T-helper 22 cell (primary cell): ENCODE results near the gene CRADD.

Source experiments
- DNase-seq: peaks from one replicate; pipeline ENCODE4 v3.0.0-alpha.2; 2020; ENCODE audit warnings: low read depth

Gene CRADD

GRCh38 chr12:93808169-93808899 is 131.2 kb downstream of the CRADD start:
- DNase-seq, result no peak

- DNase-seq, result no peak
These were observed 135.5 kb downstream of the CRADD start for GRCh38 chr12:93812626-93813025.

- no peak for DNase-seq
These were observed 136.0 kb downstream of the CRADD start for GRCh38 chr12:93813186-93813585.

DNA sequence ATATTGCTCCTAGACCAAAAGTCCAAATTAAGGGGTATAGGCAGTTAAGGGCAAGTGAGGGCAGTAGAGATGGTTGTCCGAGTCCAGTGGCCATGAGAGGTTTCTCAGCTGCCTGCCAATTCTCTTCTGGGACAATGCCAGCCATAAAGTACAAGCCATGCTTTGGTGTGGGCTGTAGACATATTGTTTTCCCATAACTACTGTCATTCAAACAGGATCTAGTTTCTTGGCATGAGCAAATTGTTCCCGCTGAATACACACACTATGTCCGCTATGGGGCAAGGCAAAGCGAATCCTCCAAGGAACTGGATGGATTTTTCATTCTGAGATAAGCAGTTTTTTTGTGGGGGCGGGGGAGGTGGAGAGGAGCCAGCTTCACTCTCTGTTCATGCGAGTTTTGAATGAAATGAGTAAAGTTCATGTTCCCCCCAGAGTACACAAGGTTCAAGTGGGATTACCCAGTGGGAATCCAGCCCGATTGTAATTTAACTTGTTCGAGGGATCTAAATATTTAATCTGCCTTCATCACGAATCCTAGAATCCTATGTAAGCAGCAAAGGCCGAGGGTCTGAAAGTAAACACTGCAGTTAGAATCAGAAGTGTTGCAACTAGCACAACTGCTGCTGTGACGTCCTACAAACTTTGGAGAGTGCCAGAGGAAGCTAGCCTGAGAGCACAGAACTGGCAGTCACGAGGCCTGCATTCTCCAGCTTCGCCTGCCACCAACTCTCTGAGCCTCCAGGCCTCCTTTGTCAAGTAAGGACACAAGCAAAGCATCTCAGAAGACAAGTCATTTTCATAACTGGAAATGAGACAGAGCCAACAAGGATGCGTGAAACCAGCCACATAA is 137.0 kb downstream of the CRADD start:
- DNase-seq, result no peak

DNA sequence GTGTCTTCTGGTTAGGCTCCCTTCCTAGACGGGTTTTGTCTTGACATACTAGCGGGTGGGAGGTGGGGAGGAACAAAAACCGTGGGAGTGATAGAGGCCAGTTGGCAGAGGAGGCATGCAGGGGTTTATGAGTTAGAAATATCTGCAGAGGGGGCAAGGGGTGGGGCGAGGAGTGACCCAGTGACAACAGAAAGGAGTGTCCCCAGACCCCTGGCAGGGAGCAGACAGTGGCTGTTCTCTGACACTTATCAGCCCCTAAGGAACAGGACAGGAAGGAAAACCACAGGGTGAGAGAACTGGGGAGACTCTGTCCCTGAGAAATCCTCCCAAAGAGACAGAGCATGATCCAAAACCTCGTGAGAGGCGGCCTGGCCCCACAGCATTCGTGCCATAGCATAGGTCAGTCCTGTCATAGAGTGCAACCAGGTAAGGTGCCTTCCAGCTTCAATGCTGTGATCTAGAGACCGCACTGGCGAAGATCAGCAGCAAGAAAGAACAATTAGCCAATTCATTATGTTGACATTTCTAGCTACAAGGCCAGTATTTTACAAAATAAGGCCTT is 141.4 kb downstream of the CRADD start:
- DNase-seq, result no peak

- no peak for DNase-seq
These were observed 141.9 kb downstream of the CRADD start for GRCh38 chr12:93819050-93819491.

GRCh38 chr12:93823616-93824391 is 146.6 kb downstream of the CRADD start:
- no peak for DNase-seq

DNA sequence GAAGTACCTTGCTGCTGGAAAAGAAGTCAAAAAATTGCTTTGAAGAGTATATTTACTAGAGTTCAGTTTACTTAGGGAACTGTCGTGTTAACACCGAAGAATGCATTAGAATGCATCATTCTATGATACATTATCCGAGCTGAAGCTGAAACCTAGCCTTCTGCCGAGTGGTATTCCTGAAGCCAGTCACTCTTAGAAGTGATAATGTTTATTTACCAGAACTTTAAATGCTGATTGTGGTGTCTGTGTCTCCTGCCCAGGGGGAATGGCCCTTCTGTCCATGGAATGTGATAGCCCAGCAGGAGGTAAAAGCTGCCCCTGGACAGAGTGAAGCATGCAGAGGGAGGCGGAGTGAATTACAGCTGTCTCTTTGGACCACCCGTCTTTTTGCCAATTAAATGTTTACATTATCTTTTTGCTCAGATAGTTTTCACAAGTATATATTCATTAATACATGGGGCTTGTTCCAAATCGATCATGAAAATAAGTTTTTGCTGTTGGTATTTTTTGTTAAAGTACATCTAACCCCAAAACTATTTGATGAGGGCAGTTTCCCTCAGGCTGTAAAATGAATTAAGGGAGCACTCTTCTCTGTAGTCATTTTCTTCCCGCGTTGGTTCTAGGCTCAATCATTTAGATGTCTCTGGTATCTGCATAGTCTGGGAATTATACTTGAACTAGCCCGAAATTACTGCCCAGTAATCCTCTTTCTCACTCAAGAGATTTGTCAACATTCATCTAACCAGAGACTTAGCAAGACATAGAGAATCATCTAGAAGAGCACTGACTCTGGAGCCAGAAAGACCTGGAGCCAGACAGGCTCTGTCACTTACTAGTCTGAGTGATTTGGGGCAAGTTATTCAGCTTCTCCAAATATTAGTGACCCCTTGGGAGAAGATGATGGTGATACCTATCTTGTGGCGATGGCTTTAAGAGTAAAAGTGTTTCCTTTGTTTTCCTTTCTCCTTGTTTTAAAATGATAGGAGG is 147.6 kb downstream of the CRADD start:
- DNase-seq, result no peak

DNA sequence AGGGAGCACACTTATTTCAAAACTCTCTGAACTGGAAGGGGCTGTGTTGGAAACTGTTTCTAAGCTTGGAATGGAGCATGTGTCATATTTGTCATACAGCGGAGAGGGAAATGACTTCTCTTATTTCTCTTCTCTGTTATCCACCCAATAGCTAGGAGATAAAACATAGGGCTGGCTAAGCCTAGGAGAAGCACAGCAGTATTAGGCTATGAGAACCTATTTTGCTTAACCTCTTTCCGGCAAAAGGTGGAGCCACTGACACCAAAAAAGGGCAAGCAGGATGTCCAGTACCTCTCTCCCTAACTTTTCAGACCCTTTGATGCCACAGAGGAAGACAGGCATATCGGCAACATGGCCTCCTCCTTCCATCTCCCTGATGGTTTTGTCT is 148.3 kb downstream of the CRADD start:
- DNase-seq, result no peak

DNA sequence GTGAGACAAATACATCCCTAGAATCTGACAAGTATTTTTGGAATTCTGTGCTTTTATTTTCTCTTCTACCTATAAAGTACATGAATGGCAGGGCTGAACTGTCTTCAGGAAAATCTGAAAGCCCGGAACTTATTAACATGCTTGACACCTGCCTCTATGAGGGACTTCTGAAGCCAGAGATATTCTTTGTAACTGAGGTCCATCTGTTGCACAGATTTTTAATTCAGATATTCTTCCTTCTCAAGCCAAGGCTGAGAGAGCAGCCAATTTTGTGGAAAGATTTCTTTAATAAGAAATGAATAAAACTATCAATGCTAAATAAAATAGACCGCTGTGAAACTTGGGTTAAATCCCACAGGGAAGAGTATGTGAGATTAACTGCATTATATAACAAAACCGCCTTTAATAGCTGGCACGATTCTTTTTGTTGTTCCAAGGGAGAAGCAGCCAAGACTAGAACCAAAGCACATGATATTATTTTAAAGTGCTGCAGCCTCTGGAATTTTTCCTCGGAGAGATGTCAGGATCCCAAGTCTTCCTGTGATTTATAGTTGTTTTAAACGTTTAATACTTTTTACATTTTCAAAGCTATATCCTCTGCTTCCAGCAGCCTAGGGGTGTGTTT is 148.9 kb downstream of the CRADD start:
- DNase-seq, result no peak

- DNase-seq, result no peak
These were observed 150.0 kb downstream of the CRADD start for GRCh38 chr12:93827179-93827578.

GRCh38 chr12:93827669-93828068 is 150.5 kb downstream of the CRADD start:
- DNase-seq, result no peak

- DNase-seq, result no peak
These were observed 151.8 kb downstream of the CRADD start for GRCh38 chr12:93829016-93829415.

- no peak for DNase-seq
These were observed 154.2 kb downstream of the CRADD start for GRCh38 chr12:93831374-93831773.

DNA sequence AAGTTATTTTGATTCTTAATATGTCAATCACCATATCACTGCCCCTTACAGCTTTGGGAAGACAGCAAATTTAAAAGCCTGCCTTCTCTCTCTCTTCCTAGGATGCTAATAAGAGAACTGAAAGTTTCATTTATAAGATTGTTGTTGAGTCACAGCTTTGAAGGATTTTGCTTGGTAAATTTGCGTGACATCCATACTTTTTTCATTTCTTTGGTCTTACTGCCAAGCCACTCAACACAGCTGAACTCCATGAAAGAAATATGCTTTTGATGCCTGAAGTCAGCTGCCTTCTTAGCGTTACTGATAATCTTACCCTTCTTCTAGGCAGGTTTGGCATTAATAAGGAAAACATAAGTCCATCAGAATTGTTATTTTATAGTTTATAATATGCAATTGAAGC is 155.0 kb downstream of the CRADD start:
- no peak for DNase-seq

- no peak for DNase-seq
These were observed 156.8 kb downstream of the CRADD start for GRCh38 chr12:93833946-93834345.

DNA sequence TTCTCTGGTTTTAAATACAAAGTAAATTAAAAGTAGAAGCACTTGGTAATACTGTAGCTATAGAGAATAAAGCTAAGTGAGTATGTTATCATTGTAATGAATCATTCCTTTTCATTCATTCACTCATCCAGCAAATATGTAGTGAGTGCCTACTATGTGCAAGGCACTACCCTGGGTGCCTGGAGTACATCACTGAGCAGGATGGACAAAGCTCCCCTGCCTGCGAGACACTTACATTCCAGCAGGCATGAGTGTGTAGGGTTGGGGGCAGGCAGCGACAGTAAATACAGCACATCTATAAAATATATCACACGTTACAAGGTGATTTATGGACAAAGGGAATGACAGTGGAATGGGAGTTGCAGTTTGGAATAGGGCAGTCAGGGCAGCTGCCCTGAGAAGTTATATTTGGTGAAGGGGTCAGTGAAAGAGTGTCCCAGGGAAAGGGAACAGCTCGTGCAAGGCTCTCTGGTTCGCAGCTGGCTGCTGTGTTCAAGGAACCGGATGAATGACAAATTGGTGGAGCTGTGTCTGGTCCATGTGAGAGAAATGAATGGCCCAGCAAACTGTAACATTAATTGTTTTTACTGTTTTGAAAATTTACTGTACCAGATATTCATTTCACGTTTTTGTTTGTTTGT is 159.6 kb downstream of the CRADD start:
- DNase-seq, result no peak

DNA sequence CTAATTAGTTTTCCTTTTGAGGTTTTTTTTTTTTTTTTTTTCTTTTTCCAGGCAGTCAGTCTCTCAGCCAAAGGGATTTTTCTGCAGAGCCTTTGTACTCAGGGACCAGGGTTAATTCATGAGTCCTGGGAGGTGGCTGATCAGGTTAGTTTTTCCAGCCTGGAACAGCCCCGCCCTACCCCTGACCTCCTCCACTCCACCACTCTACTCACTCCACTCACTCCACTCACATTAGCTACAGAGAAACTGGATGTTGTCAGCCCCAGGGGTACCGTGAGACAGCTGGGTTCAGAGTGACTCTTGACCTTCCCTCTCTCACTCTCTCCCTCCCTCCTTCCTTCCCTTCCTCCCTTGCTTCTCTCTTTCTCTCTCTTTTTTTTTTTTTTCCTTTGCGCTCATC is 161.0 kb downstream of the CRADD start:
- DNase-seq, result no peak

DNA sequence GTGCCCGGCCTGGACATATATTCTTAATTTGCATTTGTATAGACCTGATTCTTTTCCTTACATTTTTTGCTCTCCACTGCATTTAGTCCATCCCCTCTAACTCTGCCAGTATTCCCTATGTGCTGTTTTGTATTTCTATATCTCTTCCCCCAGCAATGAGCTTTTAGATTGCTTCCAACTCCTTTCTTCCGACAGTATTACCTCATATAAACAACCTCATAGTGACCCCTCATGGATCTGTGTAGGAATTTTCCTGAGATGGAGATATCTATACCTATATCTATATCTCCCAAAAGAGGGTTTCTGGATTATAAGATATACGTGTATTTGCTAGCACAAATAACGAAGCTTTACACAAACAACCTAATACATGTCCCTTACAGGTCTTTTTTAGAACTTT is 161.9 kb downstream of the CRADD start:
- DNase-seq, result no peak

DNA sequence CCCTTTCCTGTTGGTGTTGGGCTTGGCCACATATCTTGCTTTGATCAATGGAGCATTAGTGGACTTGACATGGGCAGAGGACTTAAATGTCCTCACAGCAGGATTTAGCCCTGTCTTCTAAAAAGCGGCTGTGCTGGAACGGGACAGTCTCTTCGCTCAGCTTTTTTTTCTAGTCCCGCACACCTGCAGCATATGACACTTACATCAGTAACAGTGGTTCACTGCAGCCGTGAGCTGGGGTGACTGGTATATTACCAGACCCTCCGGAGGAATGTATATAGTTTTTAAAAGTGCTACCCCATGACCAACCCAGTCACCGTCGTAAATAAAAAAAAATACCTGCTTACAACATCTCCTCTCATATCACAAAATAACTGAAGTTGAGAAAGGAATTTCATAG is 164.5 kb downstream of the CRADD start:
- no peak for DNase-seq
